GM12878 (cell line): ENCODE measurements around the gene ACADS. TPM values are rescaled to one million over a fixed set of nuclear protein-coding genes. Genes with fewer than 3 reads are reported as not detected.

ENCODE experiments used
- ATAC-seq: fragments of 200-7000 bp; cut with Tn5 transposase; 3 replicates; pipeline ENCODE4 v1.9.1; 2020; ENCODE audit warnings: mild to moderate bottlenecking, moderate library complexity
- BruUV-seq: library from RNA; stranded (reverse); fragments of 400-500 nt; replicated peaks from 2 replicates; lab custom pipeline; 2021; lab: Mats Ljungman, UMichigan
- CTCF ChIA-PET: fragments of 300-600 bp; sonication (Branson Sonifier 250); formaldehyde crosslinking; extraction: SDS; loops from one replicate; lab custom pipeline; 2021; ENCODE audit warnings: inconsistent platforms; lab: Yijun Ruan, JAX
- POLR2A ChIA-PET: fragments of 350-600 bp; formaldehyde crosslinking; extraction: SDS; loops from one replicate; lab custom pipeline; 2021; ENCODE audit warnings: inconsistent platforms; lab: Charles Lee
- RAD21 ChIA-PET: fragments of 300-600 bp; sonication (Branson Sonifier 250); formaldehyde crosslinking; loops from one replicate; lab custom pipeline; 2023; ENCODE audit warnings: antibody characterized with exemption; ENCODE audit not compliant: unreplicated experiment; lab: Charles Lee
- SMC1A ChIA-PET: fragments of 300-600 bp; sonication (Branson Sonifier 250); formaldehyde crosslinking; loops from one replicate; lab custom pipeline; 2023; ENCODE audit not compliant: unreplicated experiment, uncharacterized antibody; lab: Charles Lee
- DNase-seq: peaks from one replicate; pipeline ENCODE4 v3.0.0-alpha.2; 2011; ENCODE audit warnings: low read depth, low spot score
- FAIRE-seq: peaks from 3 replicates; lab custom pipeline; 2011; peaks lifted over from hg19 to GRCh38; lab: Jason Lieb, UNC
- H2AFZ ChIP-seq: 2 replicates; pipeline ENCODE4 v1.6.0; 2011; ENCODE audit warnings: low read depth, low read length, control low read depth; ENCODE audit not compliant: control insufficient read depth
- H3K27ac ChIP-seq: 2 replicates; pipeline ENCODE4 v1.5.1; 2011; ENCODE audit warnings: control low read depth; ENCODE audit not compliant: control insufficient read depth, insufficient read depth
- H3K27me3 ChIP-seq, 2 experiments: replicated peaks in 1 of 2; 2 replicates each; pipeline versions ENCODE4 v1.6.0 to v1.6.1; 2011; ENCODE audit warnings: low read length in 1 of 2; ENCODE audit not compliant: control insufficient read depth in 2 of 2, insufficient read depth in 2 of 2
- H3K36me3 ChIP-seq, 2 experiments: 2 replicates each; pipeline ENCODE4 v1.5.1; 2011; ENCODE audit warnings: low read length in 1 of 2; ENCODE audit not compliant: control insufficient read depth in 2 of 2, insufficient read depth in 2 of 2
- H3K4me1 ChIP-seq: 2 replicates; pipeline ENCODE4 v1.6.1; 2011; ENCODE audit warnings: mild to moderate bottlenecking, low read length, moderate library complexity, mixed read lengths; ENCODE audit not compliant: control insufficient read depth, insufficient read depth
- H3K4me2 ChIP-seq: 2 replicates; pipeline ENCODE4 v1.6.0; 2011; ENCODE audit warnings: control low read depth; ENCODE audit not compliant: control insufficient read depth, insufficient read depth
- H3K4me3 ChIP-seq: fragments of 200-600 bp; sonication (generic); 2 replicates; pipeline ENCODE4 v1.5.1; 2016
- H3K79me2 ChIP-seq: 2 replicates; pipeline ENCODE4 v1.6.0; 2011; ENCODE audit warnings: low read length; ENCODE audit not compliant: control insufficient read depth, insufficient read depth
- H3K9ac ChIP-seq: 2 replicates; pipeline ENCODE4 v1.8.0; 2011; ENCODE audit warnings: low read length, control low read depth, mixed read lengths; ENCODE audit not compliant: control insufficient read depth, insufficient read depth
- H3K9me3 ChIP-seq: replicated peaks from 3 replicates; pipeline ENCODE4 v1.5.1; 2011; ENCODE audit warnings: mild to moderate bottlenecking, low read length; ENCODE audit not compliant: control insufficient read depth, insufficient read depth
- H4K20me1 ChIP-seq: 2 replicates; pipeline ENCODE4 v1.6.0; 2011; ENCODE audit not compliant: control insufficient read depth, insufficient read depth
- ATF3 ChIP-seq: IDR thresholded peaks from 2 replicates; pipeline ENCODE4 v1.6.1; 2011; ENCODE audit warnings: low read depth, mild to moderate bottlenecking, low read length, moderate library complexity, borderline replicate concordance; ENCODE audit errors: extremely low read depth
- CBX3 ChIP-seq: fragments of 200-600 bp; sonication (generic); IDR thresholded peaks from 2 replicates; pipeline ENCODE4 v1.6.1; 2016; ENCODE audit warnings: low read depth, borderline replicate concordance
- CBX5 ChIP-seq: sonication (generic); IDR thresholded peaks from 2 replicates; pipeline ENCODE4 v1.6.1; 2016; ENCODE audit warnings: low read depth, moderate library complexity, mild to moderate bottlenecking, inconsistent platforms
- CHD2 ChIP-seq: IDR thresholded peaks from 2 replicates; pipeline ENCODE4 v1.6.1; 2011; ENCODE audit warnings: low read depth, low read length, improper control_type of control experiment, borderline replicate concordance
- CREM ChIP-seq: IDR thresholded peaks from 2 replicates; pipeline ENCODE4 v1.6.1; 2014; ENCODE audit warnings: antibody characterized with exemption, low read depth
- DPF2 ChIP-seq: fragments of 450-650 bp; IDR thresholded peaks from 2 replicates; pipeline ENCODE4 v1.6.1; 2017; ENCODE audit warnings: mild to moderate bottlenecking
- ESRRA ChIP-seq: IDR thresholded peaks from 2 replicates; pipeline ENCODE4 v1.6.1; 2012; ENCODE audit warnings: mild to moderate bottlenecking, low read length, improper control_type of control experiment
- FOS ChIP-seq: IDR thresholded peaks from 3 replicates; pipeline ENCODE4 v1.6.1; 2011; ENCODE audit warnings: borderline replicate concordance; ENCODE audit not compliant: insufficient read length; ENCODE audit errors: extremely low read depth
- IKZF2 ChIP-seq, 2 experiments: fragments of 450-650 bp; IDR thresholded peaks; 2 replicates each; pipeline ENCODE4 v1.6.1; 2017; ENCODE audit warnings: mild to moderate bottlenecking in 2 of 2, moderate library complexity in 2 of 2
- MEF2A ChIP-seq: IDR thresholded peaks from 2 replicates; pipeline ENCODE4 v1.6.1; 2011; ENCODE audit warnings: low read depth, mild to moderate bottlenecking, low read length, moderate library complexity; ENCODE audit not compliant: insufficient read depth
- MTA2 ChIP-seq: fragments of 450-650 bp; IDR thresholded peaks from 2 replicates; pipeline ENCODE4 v1.6.1; 2016; ENCODE audit warnings: low read depth, mild to moderate bottlenecking, moderate library complexity
- MYC ChIP-seq: IDR thresholded peaks from 2 replicates; pipeline ENCODE4 v1.6.1; 2011; ENCODE audit warnings: mild to moderate bottlenecking, low read length, moderate library complexity, inconsistent platforms; ENCODE audit not compliant: insufficient read depth, insufficient replicate concordance, insufficient read length, severe bottlenecking
- SRF ChIP-seq, 2 experiments: IDR thresholded peaks; 2 replicates each; pipeline ENCODE4 v1.6.1; 2011; ENCODE audit warnings: low read depth in 2 of 2, low read length in 2 of 2, mild to moderate bottlenecking in 1 of 2, moderate library complexity in 1 of 2
- TCF3 ChIP-seq: IDR thresholded peaks from 2 replicates; pipeline ENCODE4 v1.6.1; 2012; ENCODE audit warnings: low read depth, mild to moderate bottlenecking, low read length, borderline replicate concordance; ENCODE audit not compliant: insufficient read depth
- ZNF24 ChIP-seq: fragments of 450-650 bp; IDR thresholded peaks from 2 replicates; pipeline ENCODE4 v1.6.1; 2017; ENCODE audit warnings: antibody characterized with exemption, mild to moderate bottlenecking
- ZNF384 ChIP-seq: IDR thresholded peaks from 2 replicates; pipeline ENCODE4 v1.6.1; 2012; ENCODE audit warnings: low read depth, mild to moderate bottlenecking, low read length, improper control_type of control experiment, borderline replicate concordance
- ZNF592 ChIP-seq: fragments of 450-650 bp; IDR thresholded peaks from 2 replicates; pipeline ENCODE4 v1.6.1; 2017; ENCODE audit warnings: mild to moderate bottlenecking, moderate library complexity
- ZSCAN29 ChIP-seq: fragments of 450-650 bp; IDR thresholded peaks from 2 replicates; pipeline ENCODE4 v1.6.1; 2017; ENCODE audit warnings: mild to moderate bottlenecking, moderate library complexity
- WGBS: methylation state at CpG from one replicate; pipeline ENCODE4 v1.1.6; 2016; ENCODE audit warnings: low lambda C conversion rate; ENCODE audit not compliant: insufficient replicate concordance, insufficient coverage; ENCODE audit errors: missing lambda C conversion rate; 5-methylcytosine and 5-hydroxymethylcytosine counted together
- in situ Hi-C: fragments of 300-500 bp; cut with MboI; formaldehyde crosslinking; loops from 9 replicates; pipeline ENCODE4 v1.14.3; 2018; ENCODE audit warnings: mixed read lengths
- intact Hi-C: fragments of 100-400 bp; cut with micrococcal nuclease; formaldehyde crosslinking; loops from one replicate; pipeline ENCODE4 v1.14.2; 2022; ENCODE audit not compliant: unreplicated experiment
- polyA plus RNA-seq, 11 experiments: library from polyadenylated mRNA; depleted of rRNA in 4 of 11; unstranded in 6 of 11; stranded (reverse) in 5 of 11; fragments of >200 nt; fragmentation: Nextera tagmentation in 4 of 11; fragmentation: Illumina TruSeq in 1 of 11; extraction: Ambion mirVana in 4 of 11; extraction: Trizol in 1 of 11; gene quantifications; 1 replicate in 1 of 11; 2 replicates in 10 of 11; pipeline versions ENCODE4 v1.2.1 to v1.2.3, GENCODE V29; 2011 to 2016; ENCODE audit warnings: inconsistent platforms in 2 of 11, missing spikeins in 2 of 11, low read depth in 1 of 11
- total RNA-seq, 4 experiments: library from RNA; depleted of rRNA in 3 of 4; stranded (reverse); fragments of >200 nt in 3 of 4; fragmentation: Illumina TruSeq in 1 of 4; extraction: Trizol in 1 of 4; gene quantifications; 2 replicates each; pipeline versions ENCODE4 v1.2.1 to v1.2.3, GENCODE V29; 2013 to 2021

Gene ACADS
- total and polyA plus RNA-seq, 10 of the 15 experiments (the other 5 are each of a cell fraction or from before 2014, with no cell fraction given), result 0.05 to 18.1 (median 10.2) TPM

GRCh38 chr12:120724720-120725119 is 906 bp upstream of the ACADS start:
- DNase-seq (no peak), FAIRE-seq (no peak), ATAC-seq (no peak)
- Histone ChIP-seq H2AFZ (no peak overlapping the region), H3K4me2 (peak overlapping the region; percentile 53; the same call in 1 of the 2 replicates), H3K9ac (no peak overlapping the region), H3K4me3 (no peak overlapping the region), H3K27me3 (no peaks in the 10 kb centered on the region), H3K79me2 (no peaks in the 10 kb centered on the region; the same call in 1 of the 2 replicates), H3K9me3 (no peaks in the 10 kb centered on the region), H3K27ac (no peak overlapping the region), H4K20me1 (no peaks in the 10 kb centered on the region), H3K36me3 (peaks cover 6 to 8% of the 10 kb centered on the region in 2 experiments), H3K4me1 (peaks cover 22% of the 10 kb centered on the region)
- ChIA-PET SMC1A (interaction anchor here (1.1 to 1.4 kb wide), 5 partner anchors 28 to 247 kb away, joined by 3 to 8 read pairs (median 3); partner anchors contain the start of gene POP5), RAD21 (interaction anchor here (0.8 to 1.5 kb wide), 3 partner anchors 14 to 247 kb away, joined by 4 to 7 read pairs (median 5); partner anchors contain the start of genes POP5 and UNC119B), POLR2A (no interaction called here), CTCF (interaction anchor here (0.6 to 1.5 kb wide), 7 partner anchors 52 to 1476 kb away, joined by 3 to 10 read pairs (median 5); partner anchors contain the start of gene POP5)
- in situ Hi-C loops (no loop called here), intact Hi-C loops (no loop called here)
- no TSS peak for BruUV-seq
- 58% methylated on average over 5 of the region's 5 CpGs for WGBS
- TF ChIP-seq DPF2, result no peak
- TF ChIP-seq ATF3, result no peak
- TF ChIP-seq MTA2, result no peak
- no peak for TF ChIP-seq ZNF24
- no peak for TF ChIP-seq MYC
- TF ChIP-seq FOS, result no peak
- no peak for TF ChIP-seq CBX3
- no peak for TF ChIP-seq ESRRA
- no peak for TF ChIP-seq MEF2A
- TF ChIP-seq CHD2, result no peak
- no peak for TF ChIP-seq ZSCAN29
- TF ChIP-seq CBX5, result no peak
- no peak for TF ChIP-seq TCF3
- TF ChIP-seq CREM, result no peak
- no peak for TF ChIP-seq IKZF2 (IDR thresholded peaks at IDR 0.05)
- TF ChIP-seq ZNF384, result no peak
- TF ChIP-seq ZNF592, result no peak
- no peak for TF ChIP-seq SRF (IDR thresholded peaks at IDR 0.05; ENCODE audit: low read depth in 2 of 2, low read length in 2 of 2)
